HepG2 (cell line): Measurements from ENCODE around the gene TUBA4A. TPM values are rescaled to one million over a fixed set of nuclear protein-coding genes. Genes with fewer than 3 reads are reported as not detected.

Experiments used
- ATF2 ChIP-seq: sonication (generic); formaldehyde crosslinking; IDR thresholded peaks from 2 replicates; pipeline ENCODE4 v1.4.0; 2020; ENCODE audit warnings: missing genetic modification reagents
- HDAC1 ChIP-seq: sonication (generic); formaldehyde crosslinking; IDR thresholded peaks from 2 replicates; pipeline ENCODE4 v1.5.1; 2020; ENCODE audit warnings: mild to moderate bottlenecking, missing genetic modification reagents
- SCMH1 ChIP-seq: sonication (generic); formaldehyde crosslinking; IDR thresholded peaks from 2 replicates; pipeline ENCODE4 v1.9.0; 2021; ENCODE audit warnings: missing genetic modification reagents, mild to moderate bottlenecking, borderline replicate concordance
- TOPORS ChIP-seq: sonication (generic); formaldehyde crosslinking; IDR thresholded peaks from 2 replicates; pipeline ENCODE4 v1.8.0; 2023; ENCODE audit warnings: mild to moderate bottlenecking, missing genetic modification reagents
- ZBTB40 ChIP-seq, 2 experiments: fragments of 450-650 bp in 1 of 2; sonication (generic) in 1 of 2; formaldehyde crosslinking in 1 of 2; IDR thresholded peaks; 2 replicates each; pipeline versions ENCODE4 v1.6.1 to v1.8.0; 2016 to 2022; ENCODE audit warnings: antibody characterized with exemption in 1 of 2, mild to moderate bottlenecking in 1 of 2, missing genetic modification reagents in 1 of 2
- ZKSCAN8 ChIP-seq: IDR thresholded peaks from 2 replicates; pipeline ENCODE4 v1.6.1; 2016; ENCODE audit warnings: borderline replicate concordance, missing genetic modification reagents, missing compliant biosample characterization
- ZMAT5 ChIP-seq: sonication (generic); formaldehyde crosslinking; IDR thresholded peaks from 2 replicates; pipeline ENCODE4 v1.5.0; 2020; ENCODE audit warnings: mild to moderate bottlenecking, low read depth, missing genetic modification reagents, borderline replicate concordance
- ZNF350 ChIP-seq: sonication (generic); formaldehyde crosslinking; IDR thresholded peaks from 2 replicates; pipeline ENCODE4 v1.4.0; 2020; ENCODE audit warnings: mild to moderate bottlenecking, low read depth, missing genetic modification reagents, borderline replicate concordance
- ZNF484 ChIP-seq: sonication (generic); formaldehyde crosslinking; IDR thresholded peaks from 2 replicates; pipeline ENCODE4 v1.5.1; 2020; ENCODE audit warnings: mild to moderate bottlenecking, low read depth, missing genetic modification reagents, borderline replicate concordance
- ZNF543 ChIP-seq: sonication (generic); formaldehyde crosslinking; IDR thresholded peaks from 2 replicates; pipeline ENCODE4 v1.4.0; 2020; ENCODE audit warnings: mild to moderate bottlenecking, missing genetic modification reagents
- polyA plus RNA-seq, 8 experiments: library from polyadenylated mRNA; depleted of rRNA in 3 of 8; stranded (reverse) in 7 of 8; unstranded in 1 of 8; fragments of >200 nt; fragmentation: Illumina TruSeq in 4 of 8; extraction: Trizol in 4 of 8; gene quantifications; 2 replicates each; pipeline versions ENCODE4 v1.2.1 to v1.2.3, GENCODE V29; 2011 to 2016; ENCODE audit warnings: low read depth in 4 of 8, missing spikeins in 1 of 8, mixed read lengths in 1 of 8; ENCODE audit not compliant: insufficient read depth in 1 of 8
- total RNA-seq, 5 experiments: library from RNA; depleted of rRNA; stranded (reverse); fragments of >200 nt; fragmentation: Illumina TruSeq; extraction: Trizol; gene quantifications; 2 replicates each; pipeline ENCODE4 v1.2.3, GENCODE V29; 2016; ENCODE audit warnings: low read depth in 1 of 5
- TF ChIP-seq, protein P1 (sequence below): sonication (generic); formaldehyde crosslinking; IDR thresholded peaks from 2 replicates; pipeline ENCODE4 v1.4.0; 2020; ENCODE audit warnings: mild to moderate bottlenecking, missing genetic modification reagents
- TF ChIP-seq, protein P2 (sequence below): sonication (generic); formaldehyde crosslinking; IDR thresholded peaks from 2 replicates; pipeline ENCODE4 v1.4.0; 2020; ENCODE audit warnings: missing genetic modification reagents

The TUBA4A gene
- total and polyA plus RNA-seq, 2 of the 13 experiments (the other 11 are each of a cell fraction or from before 2014, with no cell fraction given), result 1.3 to 12.7 TPM

DNA sequence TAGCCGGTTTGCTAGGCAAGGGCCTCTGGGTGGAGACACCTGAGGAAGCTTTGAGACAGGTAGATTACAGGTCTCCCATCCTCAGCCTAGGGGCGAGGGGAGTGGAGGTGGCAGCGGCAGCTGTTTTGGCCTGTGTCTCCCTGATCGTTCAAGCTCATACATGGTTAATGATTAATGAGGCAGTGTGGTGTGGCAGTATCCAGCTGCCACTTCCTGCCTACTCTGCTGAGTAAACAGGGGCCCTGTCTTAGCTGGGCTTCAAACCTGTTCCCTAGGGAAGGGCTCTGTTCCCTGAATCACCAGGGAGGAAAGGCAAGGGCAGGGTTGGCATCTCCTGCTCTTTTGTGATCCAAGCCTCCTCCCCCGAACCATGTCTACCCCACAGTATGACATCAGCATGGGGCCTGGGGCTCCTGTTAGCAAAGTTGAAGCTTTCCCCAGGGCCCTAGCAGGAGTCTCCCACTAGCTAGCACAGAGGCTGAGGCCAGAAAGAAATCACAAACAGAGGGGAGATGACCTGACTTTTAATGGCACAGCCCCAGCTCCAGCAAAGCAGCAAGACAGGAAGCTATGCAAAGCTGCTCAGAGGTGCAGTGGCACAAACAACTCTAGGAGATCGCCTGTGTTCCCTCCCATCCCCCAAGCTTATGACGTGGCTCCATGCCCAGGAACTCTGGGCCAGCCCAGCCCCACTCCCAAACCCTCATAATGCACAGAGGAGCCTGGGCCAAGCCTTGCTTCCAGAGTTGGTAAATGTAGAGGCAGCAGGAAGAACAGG, 4.3 kb downstream of the TUBA4A start (continued):
- TF ChIP-seq ZBTB40 (IDR thresholded peaks at IDR 0.05) (no peak), ZBTB40 (CRISPR knock-in tag; IDR thresholded peaks at IDR 0.05) (peak; percentile 84; the same call in 1 of the 2 replicates), ZNF543 (no peak; the same call in 1 of the 2 replicates), ZMAT5 (CRISPR knock-in tag) (no peak), ZNF484 (CRISPR knock-in tag) (no peak), TOPORS (CRISPR knock-in tag) (peak; percentile 78; the same call in 1 of the 2 replicates), SCMH1 (CRISPR knock-in tag) (no peak), ZKSCAN8 (peak; percentile 63), HDAC1 (CRISPR knock-in tag) (peak; percentile 86), ZNF350 (CRISPR knock-in tag) (peak; percentile 66; the same call in 1 of the 2 replicates), ATF2 (peak; percentile 23)
- TF ChIP-seq, protein P1, sequence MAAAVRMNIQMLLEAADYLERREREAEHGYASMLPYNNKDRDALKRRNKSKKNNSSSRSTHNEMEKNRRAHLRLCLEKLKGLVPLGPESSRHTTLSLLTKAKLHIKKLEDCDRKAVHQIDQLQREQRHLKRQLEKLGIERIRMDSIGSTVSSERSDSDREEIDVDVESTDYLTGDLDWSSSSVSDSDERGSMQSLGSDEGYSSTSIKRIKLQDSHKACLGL (CRISPR knock-in tag), result no peak
- TF ChIP-seq, protein P2, sequence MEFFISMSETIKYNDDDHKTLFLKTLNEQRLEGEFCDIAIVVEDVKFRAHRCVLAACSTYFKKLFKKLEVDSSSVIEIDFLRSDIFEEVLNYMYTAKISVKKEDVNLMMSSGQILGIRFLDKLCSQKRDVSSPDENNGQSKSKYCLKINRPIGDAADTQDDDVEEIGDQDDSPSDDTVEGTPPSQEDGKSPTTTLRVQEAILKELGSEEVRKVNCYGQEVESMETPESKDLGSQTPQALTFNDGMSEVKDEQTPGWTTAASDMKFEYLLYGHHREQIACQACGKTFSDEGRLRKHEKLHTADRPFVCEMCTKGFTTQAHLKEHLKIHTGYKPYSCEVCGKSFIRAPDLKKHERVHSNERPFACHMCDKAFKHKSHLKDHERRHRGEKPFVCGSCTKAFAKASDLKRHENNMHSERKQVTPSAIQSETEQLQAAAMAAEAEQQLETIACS, result no peak
